ENCODE data around the gene IGSF22.

The IGSF22 gene

GRCh38 chr11:18727479-18728236, 1.7 kb upstream of the IGSF22 start:
- TF ChIP-seq, protein P1, sequence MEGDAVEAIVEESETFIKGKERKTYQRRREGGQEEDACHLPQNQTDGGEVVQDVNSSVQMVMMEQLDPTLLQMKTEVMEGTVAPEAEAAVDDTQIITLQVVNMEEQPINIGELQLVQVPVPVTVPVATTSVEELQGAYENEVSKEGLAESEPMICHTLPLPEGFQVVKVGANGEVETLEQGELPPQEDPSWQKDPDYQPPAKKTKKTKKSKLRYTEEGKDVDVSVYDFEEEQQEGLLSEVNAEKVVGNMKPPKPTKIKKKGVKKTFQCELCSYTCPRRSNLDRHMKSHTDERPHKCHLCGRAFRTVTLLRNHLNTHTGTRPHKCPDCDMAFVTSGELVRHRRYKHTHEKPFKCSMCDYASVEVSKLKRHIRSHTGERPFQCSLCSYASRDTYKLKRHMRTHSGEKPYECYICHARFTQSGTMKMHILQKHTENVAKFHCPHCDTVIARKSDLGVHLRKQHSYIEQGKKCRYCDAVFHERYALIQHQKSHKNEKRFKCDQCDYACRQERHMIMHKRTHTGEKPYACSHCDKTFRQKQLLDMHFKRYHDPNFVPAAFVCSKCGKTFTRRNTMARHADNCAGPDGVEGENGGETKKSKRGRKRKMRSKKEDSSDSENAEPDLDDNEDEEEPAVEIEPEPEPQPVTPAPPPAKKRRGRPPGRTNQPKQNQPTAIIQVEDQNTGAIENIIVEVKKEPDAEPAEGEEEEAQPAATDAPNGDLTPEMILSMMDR (IDR thresholded peaks at IDR 0.05; ENCODE audit: insufficient read depth, low read length, missing control alignments): peak; percentile 83
- no peak overlapping the region for H3K4me3 ChIP-seq (ENCODE audit: low read depth, low read length)
- ChIA-PET POLR2A (no interaction called here), CTCF (interaction anchor here (0.6 to 3.0 kb wide), 16 partner anchors 9 to 640 kb away, joined by 3 to 15 read pairs (median 4); no protein-coding TSS in a partner anchor)
- DNase-seq (ENCODE audit: low read depth, low spot score): no peak

DNA sequence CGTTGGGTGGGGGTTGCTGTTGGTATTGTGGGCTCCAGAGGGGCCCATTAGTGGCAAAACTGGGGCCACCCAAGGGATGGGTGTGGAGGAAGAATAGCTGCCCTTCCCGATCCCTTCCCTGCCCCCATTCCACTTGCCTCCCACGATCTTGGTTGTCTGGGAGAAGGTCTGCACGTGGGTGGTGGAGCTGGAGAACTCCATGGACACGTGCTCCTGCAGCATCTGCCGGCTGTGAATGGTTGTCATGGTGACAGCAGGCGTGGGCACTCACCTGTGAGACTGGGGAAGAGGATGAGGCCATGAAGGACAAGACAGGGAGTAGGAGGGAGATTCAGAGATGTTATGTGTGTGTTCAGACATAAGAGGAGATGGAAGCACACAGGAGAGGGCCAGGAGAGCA, 2.0 kb downstream of the IGSF22 start:
- ChIA-PET CTCF (interaction anchor here (0.8 to 11.1 kb wide), 9 partner anchors 11 to 480 kb away, joined by 3 to 132 read pairs (median 10); partner anchors contain the start of gene SPTY2D1), POLR2A (no interaction called here)
- TF ChIP-seq, protein P1 (IDR thresholded peaks at IDR 0.05; ENCODE audit: insufficient read depth, low read length, missing control alignments): no peak
- DNase-seq (ENCODE audit: low read depth, low spot score): no peak
- H3K4me3 ChIP-seq (ENCODE audit: low read depth, low read length): no peak overlapping the region

DNA sequence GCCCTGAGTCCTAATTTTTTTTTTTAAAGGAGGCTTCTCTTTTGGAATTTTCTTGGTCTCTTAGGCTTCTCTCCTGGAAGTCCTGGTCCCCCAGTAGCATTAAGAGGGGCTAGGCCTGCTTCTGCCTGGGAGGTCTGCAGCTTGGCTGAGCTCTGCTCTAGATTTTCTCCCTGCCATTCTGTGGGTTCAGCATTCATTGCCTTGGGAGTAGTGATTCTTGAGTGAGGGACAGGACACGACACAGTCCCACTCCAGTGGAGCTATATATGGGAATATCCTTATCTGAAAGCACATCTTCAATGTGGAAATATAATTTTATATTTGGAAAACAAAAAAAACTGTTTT, 3.7 kb downstream of the IGSF22 start:
- CTCF ChIA-PET: interaction anchor here (0.6 to 11.1 kb wide), 25 partner anchors 9 to 606 kb away, joined by 3 to 132 read pairs (median 4); partner anchors contain the start of genes SPTY2D1, TMEM86A and TSG101
- no peak for DNase-seq (ENCODE audit: low read depth, low spot score)
- TF ChIP-seq, protein P1 (IDR thresholded peaks at IDR 0.05; ENCODE audit: insufficient read depth, low read length, missing control alignments): no peak
- POLR2A ChIA-PET: no interaction called here
- H3K4me3 ChIP-seq (ENCODE audit: low read depth, low read length): peak overlapping the region; percentile 62

- H3K4me3 ChIP-seq (ENCODE audit: low read depth, low read length): peak overlapping the region; percentile 62
- TF ChIP-seq, protein P1 (IDR thresholded peaks at IDR 0.05; ENCODE audit: insufficient read depth, low read length, missing control alignments): peak; percentile 65
- ChIA-PET POLR2A (no interaction called here), CTCF (interaction anchor here (0.6 to 11.1 kb wide), 27 partner anchors 8 to 606 kb away, joined by 3 to 132 read pairs (median 4); partner anchors contain the start of genes SPTY2D1 and TMEM86A)
- DNase-seq (ENCODE audit: low read depth, low spot score): no peak
Observed at GRCh38 chr11:18721561-18722292, 4.3 kb downstream of the IGSF22 start.

GRCh38 chr11:18720808-18721560, 5.0 kb downstream of the IGSF22 start:
- DNase-seq (ENCODE audit: low read depth, low spot score): no peak
- H3K4me3 ChIP-seq (ENCODE audit: low read depth, low read length): peak overlapping the region; percentile 62
- ChIA-PET CTCF (interaction anchor here (1.0 to 11.1 kb wide), 13 partner anchors 11 to 477 kb away, joined by 3 to 132 read pairs (median 7); partner anchors contain the start of genes SPTY2D1 and TMEM86A), POLR2A (interaction anchor here (0.7 kb wide), 1 partner anchor 171 kb away, joined by 3 read pairs; no protein-coding TSS in a partner anchor)
- TF ChIP-seq, protein P1 (IDR thresholded peaks at IDR 0.05; ENCODE audit: insufficient read depth, low read length, missing control alignments): no peak
